B cell (primary cell): Measurements from ENCODE around the gene GIPC3. TPM values are rescaled to one million over a fixed set of nuclear protein-coding genes. Genes with fewer than 3 reads are reported as not detected.

Experiments used
- ATAC-seq: fragments of 200-7000 bp; cut with Tn5 transposase; one replicate; pipeline ENCODE4 v1.10.0; 2021; ENCODE audit warnings: low read depth, mild to moderate bottlenecking, moderate number of reproducible peaks, moderate library complexity
- CTCF ChIA-PET: fragments of 350-600 bp; sonication (Branson Sonifier 250); formaldehyde crosslinking; loops from one replicate; lab custom pipeline; 2021; ENCODE audit warnings: antibody characterized with exemption, inconsistent platforms; lab: Charles Lee
- POLR2A ChIA-PET: fragments of 350-600 bp; sonication (Branson Sonifier 250); formaldehyde crosslinking; loops from one replicate; lab custom pipeline; 2021; ENCODE audit warnings: antibody characterized with exemption; lab: Charles Lee
- DNase-seq: peaks from one replicate; pipeline ENCODE4 v3.0.0; 2013
- H2AFZ ChIP-seq: 2 replicates; pipeline ENCODE4 v1.6.1; 2012; ENCODE audit warnings: mild to moderate bottlenecking, low read depth, low read length; ENCODE audit not compliant: insufficient read depth, poor library complexity, severe bottlenecking
- H3K27ac ChIP-seq, 2 donors: 1 replicate in 1 of 2; 2 replicates in 1 of 2; pipeline ENCODE4 v1.5.1; 2012 to 2013; ENCODE audit warnings: low read length in 2 of 2, mild to moderate bottlenecking in 2 of 2, moderate library complexity in 1 of 2
- H3K27me3 ChIP-seq, 4 experiments: fragments of 200-600 bp in 1 of 4; sonication (generic) in 1 of 4; replicated peaks in 1 of 4; 1 replicate in 2 of 4; 2 replicates in 2 of 4; pipeline versions ENCODE4 v1.6.1 to v1.7.0; 2013 to 2016; ENCODE audit warnings: low read length in 3 of 4, mild to moderate bottlenecking in 2 of 4, mixed read lengths in 1 of 4, moderate library complexity in 1 of 4; ENCODE audit not compliant: insufficient read depth in 4 of 4, control insufficient read depth in 3 of 4; ENCODE audit errors: control extremely low read depth in 1 of 4
- H3K36me3 ChIP-seq, 2 experiments: replicated peaks in 1 of 2; 1 replicate in 1 of 2; 2 replicates in 1 of 2; pipeline versions ENCODE4 v1.6.1 to v1.7.1; 2013; ENCODE audit warnings: low read length in 1 of 2; ENCODE audit not compliant: insufficient read depth in 2 of 2, control insufficient read depth in 1 of 2; ENCODE audit errors: control extremely low read depth in 1 of 2, extremely low read depth in 1 of 2
- H3K4me1 ChIP-seq, 2 donors: fragments of 200-600 bp in 1 of 2; sonication (generic) in 1 of 2; 1 replicate in 1 of 2; 2 replicates in 1 of 2; pipeline versions ENCODE4 v1.5.1 to v1.6.1; 2013 to 2017; ENCODE audit warnings: low read length in 2 of 2; ENCODE audit not compliant: control insufficient read depth in 2 of 2, insufficient read depth in 2 of 2
- H3K4me2 ChIP-seq: replicated peaks from 2 replicates; pipeline ENCODE3; 2012; ENCODE audit warnings: mild to moderate bottlenecking, low read depth, low read length; ENCODE audit not compliant: poor library complexity, severe bottlenecking
- H3K4me3 ChIP-seq, 5 experiments: fragments of 200-600 bp in 1 of 5; sonication (generic) in 1 of 5; 1 replicate in 3 of 5; 2 replicates in 2 of 5; pipeline versions ENCODE4 v1.5.1 to v1.7.0; 2011 to 2016; ENCODE audit warnings: low read length in 4 of 5, mild to moderate bottlenecking in 4 of 5, low read depth in 2 of 5, control low read depth in 1 of 5, moderate library complexity in 1 of 5; ENCODE audit not compliant: insufficient read depth in 1 of 5; ENCODE audit errors: control extremely low read depth in 1 of 5, extremely low read depth in 1 of 5
- H3K79me2 ChIP-seq: fragments of 200-600 bp; sonication (generic); one replicate; pipeline ENCODE4 v1.6.0; 2016; ENCODE audit warnings: low read length; ENCODE audit not compliant: control insufficient read depth, insufficient read depth
- H3K9ac ChIP-seq: fragments of 200-600 bp; sonication (generic); 2 replicates; pipeline ENCODE4 v1.6.1; 2017; ENCODE audit warnings: mild to moderate bottlenecking, low read length, moderate library complexity
- H3K9me3 ChIP-seq, 3 donors: one replicate each; pipeline versions ENCODE4 v1.6.1 to v1.7.1; 2013; ENCODE audit warnings: low read length in 2 of 3; ENCODE audit not compliant: control insufficient read depth in 2 of 3, insufficient read depth in 1 of 3; ENCODE audit errors: control extremely low read depth in 1 of 3
- H4K20me1 ChIP-seq: 2 replicates; pipeline ENCODE4 v1.6.0; 2012; ENCODE audit warnings: mild to moderate bottlenecking, low read length; ENCODE audit not compliant: insufficient read depth, control insufficient read depth, poor library complexity, severe bottlenecking
- H3K27ac Mint-ChIP-seq: one replicate; pipeline ENCODE4 v1.8.0; 2021; ENCODE audit warnings: mixed read lengths
- H3K27me3 Mint-ChIP-seq: one replicate; pipeline ENCODE4 v1.8.0; 2021; ENCODE audit warnings: mixed read lengths
- H3K4me1 Mint-ChIP-seq: one replicate; pipeline ENCODE4 v1.8.0; 2021; ENCODE audit warnings: mixed read lengths
- H3K4me3 Mint-ChIP-seq: one replicate; pipeline ENCODE4 v1.8.0; 2021; ENCODE audit warnings: mixed read lengths
- H3K9me3 Mint-ChIP-seq: one replicate; pipeline ENCODE4 v1.8.0; 2022; ENCODE audit warnings: mixed read lengths; ENCODE audit not compliant: insufficient read depth
- EZH2 ChIP-seq: IDR thresholded peaks from 2 replicates; pipeline ENCODE4 v1.6.1; 2012; ENCODE audit warnings: borderline replicate concordance, low read depth, mild to moderate bottlenecking, moderate library complexity, low read length; ENCODE audit not compliant: insufficient read depth, poor library complexity, severe bottlenecking
- WGBS: methylation state at CpG from one replicate; pipeline ENCODE4 v1.1.5; 2013; ENCODE audit warnings: missing lambda C conversion rate; ENCODE audit not compliant: insufficient coverage; 5-methylcytosine and 5-hydroxymethylcytosine counted together
- intact Hi-C: fragments of 100-400 bp; cut with micrococcal nuclease; formaldehyde crosslinking; loops from one replicate; pipeline ENCODE4 v1.10.0; 2022
- polyA plus RNA-seq: library from polyadenylated mRNA; depleted of rRNA; stranded (reverse); fragments of >200 nt; gene quantifications from 2 replicates; pipeline ENCODE4 v1.2.3, GENCODE V29; 2012
- total RNA-seq, 2 donors: library from RNA; stranded (reverse); fragments of 120-200 nt in 1 of 2; gene quantifications; 1 replicate in 1 of 2; 2 replicates in 1 of 2; pipeline versions ENCODE4 v1.2.3 to v1.2.4, GENCODE V29; 2013 to 2022
- TF ChIP-seq, protein P1 (sequence below): fragments of 200-600 bp; IDR thresholded peaks from one replicate; pipeline ENCODE4 v1.8.0; 2022; ENCODE audit warnings: antibody characterized with exemption, mild to moderate bottlenecking

Gene GIPC3
- total and polyA plus RNA-seq, 2 donors (not counting 1 experiment from before 2014, with no cell fraction given): 0.47 to 0.48 TPM

DNA sequence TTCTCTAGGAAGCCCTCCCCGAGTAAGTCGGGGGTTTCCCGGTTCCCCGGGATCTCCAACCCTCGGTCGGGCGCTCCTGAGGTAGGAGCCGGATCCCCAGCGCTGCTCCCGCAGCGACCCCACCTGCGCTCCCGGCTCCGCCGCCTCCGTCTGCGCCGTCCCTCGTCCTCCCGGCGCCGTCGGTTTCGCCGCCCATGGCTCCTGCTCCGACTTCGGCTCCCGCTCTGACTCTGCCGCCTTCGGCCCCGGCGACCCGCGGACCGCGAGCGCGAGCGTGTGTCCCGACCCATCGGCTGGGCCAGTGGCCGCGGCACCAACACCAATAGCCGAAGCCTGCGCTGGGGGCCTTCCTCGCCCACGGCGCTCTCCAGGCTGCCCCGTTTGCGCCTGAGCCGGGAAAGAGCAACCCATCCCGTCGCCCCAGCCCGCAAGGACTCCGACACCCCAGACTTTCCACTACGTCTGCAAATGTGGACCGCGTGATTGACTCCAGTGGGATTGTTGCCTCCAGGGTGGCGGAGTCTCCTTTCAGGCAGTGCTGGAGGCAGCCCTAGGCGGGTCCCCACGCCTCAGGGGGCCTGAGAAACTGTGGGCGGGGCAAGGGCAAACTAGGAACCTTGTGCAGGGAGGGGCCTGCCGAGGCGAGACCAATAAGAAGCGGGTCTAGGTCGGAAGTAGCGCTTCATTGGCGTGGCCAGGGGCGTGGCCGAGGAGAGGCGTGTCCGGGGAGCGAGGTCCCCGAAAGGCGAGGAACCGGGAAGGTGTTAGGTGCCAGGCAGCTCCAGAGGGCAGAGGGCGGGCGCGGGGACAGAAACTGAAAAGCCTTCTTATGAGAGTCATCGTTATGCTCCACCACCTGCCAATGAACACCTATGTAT lies 41.4 kb downstream of the GIPC3 start, which contains the start of gene CACTIN:
Gene CACTIN (minus strand): TSS at position 318 of the 878 bp plus-strand sequence. CDS start 28 bp downstream, at position 290.
- peak; percentile 98 for ATAC-seq
- ChIA-PET POLR2A (no interaction called here), CTCF (interaction anchor here (0.8 to 1.4 kb wide), 3 partner anchors 39 to 80 kb away, joined by 3 read pairs; no protein-coding TSS in a partner anchor)
- Mint-ChIP-seq H3K4me1 (peaks cover 26% of the 10 kb centered on the region), H3K4me3 (peak within 1 kb of the TSS; percentile 96), H3K27ac (peak within 1 kb of the TSS; percentile 100), H3K9me3 (no peaks in the 10 kb centered on the region), H3K27me3 (no peaks in the 10 kb centered on the region)
- H3K4me2 ChIP-seq: peak within 1 kb of the TSS; percentile 86
- WGBS: under 1% methylated on average over 76 of the region's 80 CpGs
- peak within 1 kb of the TSS; percentile 87 for H3K9ac ChIP-seq
- H3K79me2 ChIP-seq: peaks cover 42% of the 10 kb centered on the region
- H3K9me3 ChIP-seq: no peaks in the 10 kb centered on the region
- peaks cover 40% of the 10 kb centered on the region for H4K20me1 ChIP-seq
- H3K4me1 ChIP-seq: peaks cover 17 to 21% of the 10 kb centered on the region in 2 donors
- TF ChIP-seq EZH2: no peak
- TF ChIP-seq, protein P1, sequence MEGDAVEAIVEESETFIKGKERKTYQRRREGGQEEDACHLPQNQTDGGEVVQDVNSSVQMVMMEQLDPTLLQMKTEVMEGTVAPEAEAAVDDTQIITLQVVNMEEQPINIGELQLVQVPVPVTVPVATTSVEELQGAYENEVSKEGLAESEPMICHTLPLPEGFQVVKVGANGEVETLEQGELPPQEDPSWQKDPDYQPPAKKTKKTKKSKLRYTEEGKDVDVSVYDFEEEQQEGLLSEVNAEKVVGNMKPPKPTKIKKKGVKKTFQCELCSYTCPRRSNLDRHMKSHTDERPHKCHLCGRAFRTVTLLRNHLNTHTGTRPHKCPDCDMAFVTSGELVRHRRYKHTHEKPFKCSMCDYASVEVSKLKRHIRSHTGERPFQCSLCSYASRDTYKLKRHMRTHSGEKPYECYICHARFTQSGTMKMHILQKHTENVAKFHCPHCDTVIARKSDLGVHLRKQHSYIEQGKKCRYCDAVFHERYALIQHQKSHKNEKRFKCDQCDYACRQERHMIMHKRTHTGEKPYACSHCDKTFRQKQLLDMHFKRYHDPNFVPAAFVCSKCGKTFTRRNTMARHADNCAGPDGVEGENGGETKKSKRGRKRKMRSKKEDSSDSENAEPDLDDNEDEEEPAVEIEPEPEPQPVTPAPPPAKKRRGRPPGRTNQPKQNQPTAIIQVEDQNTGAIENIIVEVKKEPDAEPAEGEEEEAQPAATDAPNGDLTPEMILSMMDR: no peak
- DNase-seq: peak; percentile 99
- H2AFZ ChIP-seq: peak within 1 kb of the TSS; percentile 96
- no peaks in the 10 kb centered on the region for H3K27me3 ChIP-seq
- peak within 1 kb of the TSS; percentile 70 to 98 (median 76) for H3K4me3 ChIP-seq
- peaks cover 0 to 8% of the 10 kb centered on the region in 2 experiments for H3K36me3 ChIP-seq
- peak within 1 kb of the TSS; percentile 96 to 98 for H3K27ac ChIP-seq
- intact Hi-C loops: loop anchor here (1.0 to 2.0 kb wide), 5 partner anchors 54 to 137 kb away; partner anchors contain the start of genes DOHH, HMG20B and MFSD12
